GM12878 (cell line): ENCODE results near the gene AQP5. TPM values are rescaled to one million over a fixed set of nuclear protein-coding genes. Genes with fewer than 3 reads are reported as not detected.

ENCODE experiments used
- ATAC-seq: fragments of 200-7000 bp; cut with Tn5 transposase; 3 replicates; pipeline ENCODE4 v1.9.1; 2020; ENCODE audit warnings: mild to moderate bottlenecking, moderate library complexity
- BruUV-seq: library from RNA; stranded (reverse); fragments of 400-500 nt; replicated peaks from 2 replicates; lab custom pipeline; 2021; lab: Mats Ljungman, UMichigan
- CTCF ChIA-PET: fragments of 300-600 bp; sonication (Branson Sonifier 250); formaldehyde crosslinking; extraction: SDS; loops from one replicate; lab custom pipeline; 2021; ENCODE audit warnings: inconsistent platforms; lab: Yijun Ruan, JAX
- POLR2A ChIA-PET: fragments of 350-600 bp; formaldehyde crosslinking; extraction: SDS; loops from one replicate; lab custom pipeline; 2021; ENCODE audit warnings: inconsistent platforms; lab: Charles Lee
- RAD21 ChIA-PET: fragments of 300-600 bp; sonication (Branson Sonifier 250); formaldehyde crosslinking; loops from one replicate; lab custom pipeline; 2023; ENCODE audit warnings: antibody characterized with exemption; ENCODE audit not compliant: unreplicated experiment; lab: Charles Lee
- SMC1A ChIA-PET: fragments of 300-600 bp; sonication (Branson Sonifier 250); formaldehyde crosslinking; loops from one replicate; lab custom pipeline; 2023; ENCODE audit not compliant: unreplicated experiment, uncharacterized antibody; lab: Charles Lee
- DNase-seq: peaks from one replicate; pipeline ENCODE4 v3.0.0-alpha.2; 2011; ENCODE audit warnings: low read depth, low spot score
- FAIRE-seq: peaks from 3 replicates; lab custom pipeline; 2011; peaks lifted over from hg19 to GRCh38; lab: Jason Lieb, UNC
- H2AFZ ChIP-seq: 2 replicates; pipeline ENCODE4 v1.6.0; 2011; ENCODE audit warnings: low read depth, low read length, control low read depth; ENCODE audit not compliant: control insufficient read depth
- H3K27ac ChIP-seq: 2 replicates; pipeline ENCODE4 v1.5.1; 2011; ENCODE audit warnings: control low read depth; ENCODE audit not compliant: control insufficient read depth, insufficient read depth
- H3K27me3 ChIP-seq, 2 experiments: replicated peaks in 1 of 2; 2 replicates each; pipeline versions ENCODE4 v1.6.0 to v1.6.1; 2011; ENCODE audit warnings: low read length in 1 of 2; ENCODE audit not compliant: control insufficient read depth in 2 of 2, insufficient read depth in 2 of 2
- H3K36me3 ChIP-seq, 2 experiments: 2 replicates each; pipeline ENCODE4 v1.5.1; 2011; ENCODE audit warnings: low read length in 1 of 2; ENCODE audit not compliant: control insufficient read depth in 2 of 2, insufficient read depth in 2 of 2
- H3K4me1 ChIP-seq: 2 replicates; pipeline ENCODE4 v1.6.1; 2011; ENCODE audit warnings: mild to moderate bottlenecking, low read length, moderate library complexity, mixed read lengths; ENCODE audit not compliant: control insufficient read depth, insufficient read depth
- H3K4me2 ChIP-seq: 2 replicates; pipeline ENCODE4 v1.6.0; 2011; ENCODE audit warnings: control low read depth; ENCODE audit not compliant: control insufficient read depth, insufficient read depth
- H3K4me3 ChIP-seq: fragments of 200-600 bp; sonication (generic); 2 replicates; pipeline ENCODE4 v1.5.1; 2016
- H3K79me2 ChIP-seq: 2 replicates; pipeline ENCODE4 v1.6.0; 2011; ENCODE audit warnings: low read length; ENCODE audit not compliant: control insufficient read depth, insufficient read depth
- H3K9ac ChIP-seq: 2 replicates; pipeline ENCODE4 v1.8.0; 2011; ENCODE audit warnings: low read length, control low read depth, mixed read lengths; ENCODE audit not compliant: control insufficient read depth, insufficient read depth
- H3K9me3 ChIP-seq: replicated peaks from 3 replicates; pipeline ENCODE4 v1.5.1; 2011; ENCODE audit warnings: mild to moderate bottlenecking, low read length; ENCODE audit not compliant: control insufficient read depth, insufficient read depth
- H4K20me1 ChIP-seq: 2 replicates; pipeline ENCODE4 v1.6.0; 2011; ENCODE audit not compliant: control insufficient read depth, insufficient read depth
- NR2C2 ChIP-seq: IDR thresholded peaks from 2 replicates; pipeline ENCODE4 v1.6.1; 2011; ENCODE audit warnings: borderline replicate concordance, low read depth; ENCODE audit not compliant: control insufficient read depth, insufficient read length
- ZNF592 ChIP-seq: fragments of 450-650 bp; IDR thresholded peaks from 2 replicates; pipeline ENCODE4 v1.6.1; 2017; ENCODE audit warnings: mild to moderate bottlenecking, moderate library complexity
- WGBS: methylation state at CpG from one replicate; pipeline ENCODE4 v1.1.6; 2016; ENCODE audit warnings: low lambda C conversion rate; ENCODE audit not compliant: insufficient replicate concordance, insufficient coverage; ENCODE audit errors: missing lambda C conversion rate; 5-methylcytosine and 5-hydroxymethylcytosine counted together
- in situ Hi-C: fragments of 300-500 bp; cut with MboI; formaldehyde crosslinking; loops from 9 replicates; pipeline ENCODE4 v1.14.3; 2018; ENCODE audit warnings: mixed read lengths
- intact Hi-C: fragments of 100-400 bp; cut with micrococcal nuclease; formaldehyde crosslinking; loops from one replicate; pipeline ENCODE4 v1.14.2; 2022; ENCODE audit not compliant: unreplicated experiment
- polyA plus RNA-seq, 11 experiments: library from polyadenylated mRNA; depleted of rRNA in 4 of 11; unstranded in 6 of 11; stranded (reverse) in 5 of 11; fragments of >200 nt; fragmentation: Nextera tagmentation in 4 of 11; fragmentation: Illumina TruSeq in 1 of 11; extraction: Ambion mirVana in 4 of 11; extraction: Trizol in 1 of 11; gene quantifications; 1 replicate in 1 of 11; 2 replicates in 10 of 11; pipeline versions ENCODE4 v1.2.1 to v1.2.3, GENCODE V29; 2011 to 2016; ENCODE audit warnings: inconsistent platforms in 2 of 11, missing spikeins in 2 of 11, low read depth in 1 of 11
- total RNA-seq, 4 experiments: library from RNA; depleted of rRNA in 3 of 4; stranded (reverse); fragments of >200 nt in 3 of 4; fragmentation: Illumina TruSeq in 1 of 4; extraction: Trizol in 1 of 4; gene quantifications; 2 replicates each; pipeline versions ENCODE4 v1.2.1 to v1.2.3, GENCODE V29; 2013 to 2021

The AQP5 gene
- total and polyA plus RNA-seq, 10 of the 15 experiments (the other 5 are each of a cell fraction or from before 2014, with no cell fraction given), result not detected

DNA sequence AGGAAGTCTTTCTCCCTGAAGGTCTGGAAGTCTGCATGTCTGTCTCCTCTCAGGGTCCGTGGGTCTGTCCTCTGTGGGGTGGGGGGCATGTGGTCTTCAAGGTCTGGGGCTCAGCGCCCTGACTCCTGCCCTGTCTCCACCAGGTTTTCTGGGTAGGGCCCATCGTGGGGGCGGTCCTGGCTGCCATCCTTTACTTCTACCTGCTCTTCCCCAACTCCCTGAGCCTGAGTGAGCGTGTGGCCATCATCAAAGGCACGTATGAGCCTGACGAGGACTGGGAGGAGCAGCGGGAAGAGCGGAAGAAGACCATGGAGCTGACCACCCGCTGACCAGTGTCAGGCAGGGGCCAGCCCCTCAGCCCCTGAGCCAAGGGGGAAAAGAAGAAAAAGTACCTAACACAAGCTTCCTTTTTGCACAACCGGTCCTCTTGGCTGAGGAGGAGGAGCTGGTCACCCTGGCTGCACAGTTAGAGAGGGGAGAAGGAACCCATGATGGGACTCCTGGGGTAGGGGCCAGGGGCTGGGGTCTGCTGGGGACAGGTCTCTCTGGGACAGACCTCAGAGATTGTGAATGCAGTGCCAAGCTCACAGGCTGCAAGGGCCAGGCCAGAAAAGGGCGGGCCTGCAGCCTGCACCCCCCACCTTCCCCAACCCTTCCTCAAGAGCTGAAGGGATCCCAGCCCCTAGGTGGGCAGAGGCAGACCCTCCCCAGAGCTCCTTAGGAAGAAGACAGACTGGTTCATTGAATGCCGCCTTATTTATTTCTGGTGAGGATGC is 3.4 kb downstream of the AQP5 start:
- POLR2A ChIA-PET, result no interaction called here
- H3K9me3 ChIP-seq, result no peaks in the 10 kb centered on the region; the same call in 2 of the 3 replicates
- CTCF ChIA-PET, result interaction anchor here (0.6 to 5.9 kb wide), 9 partner anchors 11 to 210 kb away, joined by 3 to 121 read pairs (median 12); partner anchors contain the start of gene AQP2
- H3K79me2 ChIP-seq, result no peaks in the 10 kb centered on the region
- TF ChIP-seq ZNF592 (no peak), NR2C2 (no peak)
- peaks cover 8% of the 10 kb centered on the region for H3K4me1 ChIP-seq
- ATAC-seq (no peak), DNase-seq (no peak), FAIRE-seq (no peak)
- in situ Hi-C loops, result no loop called here
- H3K27me3 ChIP-seq, result peaks cover 5 to 19% of the 10 kb centered on the region in 2 experiments
- intact Hi-C loops, result loop anchor here (5.0 kb wide), 1 partner anchor 212 kb away; no protein-coding TSS in a partner anchor
- SMC1A ChIA-PET, result interaction anchor here (1.0 to 4.2 kb wide), 4 partner anchors 91 to 963 kb away, joined by 3 to 25 read pairs (median 15); no protein-coding TSS in a partner anchor
- no peak overlapping the region for H3K4me2 ChIP-seq
- H3K27ac ChIP-seq, result no peak overlapping the region
- no peak overlapping the region for H3K9ac ChIP-seq
- H2AFZ ChIP-seq, result no peak overlapping the region
- BruUV-seq, result no TSS peak
- H4K20me1 ChIP-seq, result no peaks in the 10 kb centered on the region
- RAD21 ChIA-PET, result interaction anchor here (5.1 kb wide), 1 partner anchor 103 kb away, joined by 74 read pairs; no protein-coding TSS in a partner anchor
- H3K36me3 ChIP-seq, result no peaks in the 10 kb centered on the region
- H3K4me3 ChIP-seq, result no peak overlapping the region
- WGBS, result 7% methylated on average over 13 of the region's 13 CpGs
